ENCODE results near the gene WBP11. TPM values are rescaled to one million over a fixed set of nuclear protein-coding genes. Genes with fewer than 3 reads are reported as not detected.

The WBP11 gene
- total and polyA plus RNA-seq, 2 of the 13 experiments (the other 11 are each of a cell fraction or from before 2014, with no cell fraction given): 7.6 to 31.0 TPM

- intact Hi-C loops (cut with micrococcal nuclease; ENCODE audit: unreplicated experiment) (loop anchor here (1.0 to 10.0 kb wide), 3 partner anchors 32 to 1113 kb away; partner anchors contain the start of genes ART4, C12orf60, STRAP and WBP11), in situ Hi-C loops (cut with HindIII; ENCODE audit: extremely low pct_ligation_motif_present, low pct_unique_long_range_greater_than_20kb) (no loop called here)
- Histone ChIP-seq H3K4me1 (ENCODE audit: insufficient read depth, low read length) (peaks cover 40% of the 10 kb centered on the region), H4K20me1 (ENCODE audit: insufficient read depth, low read length) (no peaks in the 10 kb centered on the region; the same call in 1 of the 2 replicates), H3K27me3 (ENCODE audit: control insufficient read depth in 1 of 2, insufficient read depth in 2 of 2, low read length in 2 of 2) (no peaks in the 10 kb centered on the region; a peak in 1 of 5 replicates), H3K27ac (ENCODE audit: extremely low read length, insufficient read depth, low read length) (peak overlapping the region; percentile 95), H3K36me3 (replicated peaks in 1 of 2; ENCODE audit: control insufficient read depth in 1 of 2, insufficient read depth in 2 of 2, low read length in 2 of 2) (no peaks in the 10 kb centered on the region), H3K9ac (ENCODE audit: insufficient read depth, low read depth, low read length) (peak overlapping the region; percentile 86), H3K4me2 (ENCODE audit: low read depth, low read length) (peak overlapping the region; percentile 62), H3K79me2 (ENCODE audit: insufficient read depth, low read length) (peaks cover 32% of the 10 kb centered on the region), H3K9me3 (ENCODE audit: low read length) (no peaks in the 10 kb centered on the region), H3K4me3 (replicated peaks in 1 of 3; ENCODE audit: insufficient read depth in 1 of 3, low read depth in 2 of 3, low read length in 3 of 3) (peak overlapping the region; percentile 70 to 92 (median 79); a peak in 5 of 6 replicates), H2AFZ (ENCODE audit: low read length) (peak overlapping the region; percentile 50)
- POLR2A ChIA-PET: interaction anchor here (0.6 to 3.1 kb wide), 17 partner anchors 9 to 1139 kb away, joined by 3 to 71 read pairs (median 6); partner anchors contain the start of genes ART4, C12orf60, DERA and WBP11
- 8% methylated on average over 6 of the region's 6 CpGs for WGBS (ENCODE audit: low lambda C conversion rate)
- no peak for ATAC-seq
- peak; percentile 55 for FAIRE-seq
- DNase-seq (ENCODE audit: low spot score): no peak
- CTCF ChIA-PET (ENCODE audit: low intra/inter-chr PET ratio, low total read pairs): no interaction called here
- BruUV-seq (replicated peaks): no TSS peak
- no peak for TF ChIP-seq EEA1 (CRISPR knock-in tag; IDR thresholded peaks at IDR 0.05; ENCODE audit: borderline replicate concordance)
- no peak for TF ChIP-seq ZNF777 (CRISPR knock-in tag; IDR thresholded peaks at IDR 0.05)
- no peak for TF ChIP-seq SMAD1 (CRISPR knock-in tag; IDR thresholded peaks at IDR 0.05; ENCODE audit: borderline replicate concordance, low read depth)
- no peak for TF ChIP-seq RAD21 (CRISPR knock-in tag; IDR thresholded peaks at IDR 0.05)
- no peak for TF ChIP-seq REST (IDR thresholded peaks at IDR 0.05; ENCODE audit: borderline replicate concordance in 1 of 2, low read depth in 1 of 2, low read length in 2 of 2)
- TF ChIP-seq ZNF468 (CRISPR knock-in tag; IDR thresholded peaks at IDR 0.05): no peak
- no peak for TF ChIP-seq SNAPC5 (CRISPR knock-in tag; IDR thresholded peaks at IDR 0.05; ENCODE audit: borderline replicate concordance)
- TF ChIP-seq ZNF687 (CRISPR knock-in tag; IDR thresholded peaks at IDR 0.05): no peak
- TF ChIP-seq TARDBP (CRISPR knock-in tag; IDR thresholded peaks at IDR 0.05): no peak
- no peak for TF ChIP-seq ZUFSP (CRISPR knock-in tag; IDR thresholded peaks at IDR 0.05; ENCODE audit: borderline replicate concordance)
- TF ChIP-seq CEBPB (IDR thresholded peaks at IDR 0.05; ENCODE audit: borderline replicate concordance, low read depth, low read length): no peak
- TF ChIP-seq SP5 (CRISPR knock-in tag; IDR thresholded peaks at IDR 0.05; ENCODE audit: borderline replicate concordance, low read depth): no peak
- no peak for TF ChIP-seq ZIK1 (CRISPR knock-in tag; IDR thresholded peaks at IDR 0.05; ENCODE audit: borderline replicate concordance, low read depth)
- no peak for TF ChIP-seq MED13 (CRISPR knock-in tag; IDR thresholded peaks at IDR 0.05)
- TF ChIP-seq ZNF678 (CRISPR knock-in tag; IDR thresholded peaks at IDR 0.05): no peak
Observed at GRCh38 chr12:14771651-14772137, 31.6 kb downstream of the WBP11 start.
